Dermis microvascular lymphatic vessel endothelial cell (primary cell): ENCODE results near the gene ERBB4. TPM values are rescaled to one million over a fixed set of nuclear protein-coding genes. Genes with fewer than 3 reads are reported as not detected.
A peak's percentile ranks its signal among the peaks of the same experiment; 100 is the strongest.

Source experiments
- DNase-seq, 2 donors: peaks; one replicate each; pipeline versions ENCODE4 v3.0.0 to v3.0.0-alpha.2; 2010; ENCODE audit warnings: low read depth in 2 of 2
- total RNA-seq: library from RNA; depleted of rRNA; stranded (reverse); fragments of >200 nt; gene quantifications from 2 replicates; pipeline ENCODE4 v1.2.1, GENCODE V29; 2014

The ERBB4 gene
- total RNA-seq: under 0.01 TPM in 1 of 2 replicates, not detected in the other

GRCh38 chr2:212538305-212539071 lies at the start of gene ERBB4:
ERBB4 (minus strand) TSS chr2:212538802; CDS start chr2:212538530, 272 bp downstream.
- DNase-seq: no peak

- no peak for DNase-seq
Measured at GRCh38 chr2:212580117-212580516, 41.5 kb upstream of the ERBB4 start.

- no peak for DNase-seq
Measured at GRCh38 chr2:212556296-212556695, 17.7 kb upstream of the ERBB4 start.

GRCh38 chr2:212554233-212554632 lies 15.6 kb upstream of the ERBB4 start:
- DNase-seq: no peak

- DNase-seq: no peak
Measured at GRCh38 chr2:212549941-212550340, 11.3 kb upstream of the ERBB4 start.

GRCh38 chr2:212549463-212549862 lies 10.9 kb upstream of the ERBB4 start:
- no peak for DNase-seq

- peak; percentile 10 to 42 for DNase-seq
Measured at GRCh38 chr2:212548455-212548819, 9.8 kb upstream of the ERBB4 start.

- DNase-seq: no peak
Measured at GRCh38 chr2:212547716-212548454, 9.3 kb upstream of the ERBB4 start.

- DNase-seq: no peak
Measured at GRCh38 chr2:212546669-212547068, 8.1 kb upstream of the ERBB4 start.

GRCh38 chr2:212540341-212540740 lies 1.7 kb upstream of the ERBB4 start:
- no peak for DNase-seq

- no peak for DNase-seq
Measured at GRCh38 chr2:212539072-212539880, 674 bp upstream of the ERBB4 start.

GRCh38 chr2:212537726-212538304 lies 787 bp downstream of the ERBB4 start:
- DNase-seq: peak in 1 of 2 donors; percentile 11

- DNase-seq: peak in 1 of 2 donors; percentile 22
Measured at GRCh38 chr2:212536817-212537725, 1.5 kb downstream of the ERBB4 start.

GRCh38 chr2:212535996-212536816 lies 2.4 kb downstream of the ERBB4 start:
- no peak for DNase-seq

- DNase-seq: no peak
Measured at GRCh38 chr2:212534336-212534735, 4.3 kb downstream of the ERBB4 start.

- no peak for DNase-seq
Measured at GRCh38 chr2:212532585-212532984, 6.0 kb downstream of the ERBB4 start.

GRCh38 chr2:212532087-212532486 lies 6.5 kb downstream of the ERBB4 start:
- no peak for DNase-seq

GRCh38 chr2:212531499-212531898 lies 7.1 kb downstream of the ERBB4 start:
- DNase-seq: no peak

GRCh38 chr2:212530991-212531390 lies 7.6 kb downstream of the ERBB4 start:
- DNase-seq: no peak

- no peak for DNase-seq
Measured at GRCh38 chr2:212530373-212530772, 8.2 kb downstream of the ERBB4 start.
